DND-41 (cell line): ENCODE results near the gene DPEP1.
"Not testable (repeated sequence)": the region's sequence is repeated elsewhere in the genome, so short reads cannot be mapped to it uniquely, and the experiment has no call there.

ENCODE experiments used
- ATAC-seq: fragments of 200-7000 bp; cut with Tn5 transposase; 3 replicates; pipeline ENCODE4 v1.9.1; 2021; ENCODE audit warnings: low read depth; ENCODE audit not compliant: insufficient read depth
- DNase-seq: peaks from one replicate; pipeline ENCODE4 v3.0.0-alpha.2; 2020
- H2AFZ ChIP-seq: 2 replicates; pipeline ENCODE4 v1.6.0; 2012; ENCODE audit warnings: low read depth, low read length
- H3K27ac ChIP-seq: 2 replicates; pipeline ENCODE4 v1.5.1; 2012; ENCODE audit warnings: low read length, inconsistent platforms
- H3K27me3 ChIP-seq: fragments of 200-600 bp; sonication (generic); 2 replicates; pipeline ENCODE4 v1.6.0; 2012; ENCODE audit warnings: low read length, mild to moderate bottlenecking, inconsistent platforms; ENCODE audit not compliant: insufficient read depth, poor library complexity
- H3K36me3 ChIP-seq: 2 replicates; pipeline ENCODE4 v1.5.1; 2012; ENCODE audit warnings: low read length, inconsistent platforms; ENCODE audit not compliant: insufficient read depth
- H3K4me1 ChIP-seq: 2 replicates; pipeline ENCODE4 v1.5.1; 2012; ENCODE audit warnings: mild to moderate bottlenecking, low read length; ENCODE audit not compliant: insufficient read depth
- H3K4me2 ChIP-seq: 2 replicates; pipeline ENCODE4 v1.6.0; 2012; ENCODE audit warnings: mild to moderate bottlenecking, moderate library complexity, low read length, inconsistent platforms; ENCODE audit not compliant: insufficient read depth
- H3K4me3 ChIP-seq, 2 experiments: fragments of 200-600 bp in 1 of 2; shearing (Covaris generic) in 1 of 2; 2 replicates each; pipeline ENCODE4 v1.5.1; 2012 to 2016; ENCODE audit warnings: inconsistent platforms in 2 of 2, low read length in 2 of 2, mild to moderate bottlenecking in 2 of 2, low read depth in 1 of 2, moderate library complexity in 1 of 2
- H3K79me2 ChIP-seq: 2 replicates; pipeline ENCODE4 v1.6.0; 2012; ENCODE audit warnings: low read length, inconsistent platforms; ENCODE audit not compliant: insufficient read depth
- H3K9ac ChIP-seq: 2 replicates; pipeline ENCODE4 v1.6.0; 2012; ENCODE audit warnings: low read depth, mild to moderate bottlenecking, inconsistent platforms, low read length, moderate library complexity
- H3K9me3 ChIP-seq: 2 replicates; pipeline ENCODE4 v1.5.1; 2012; ENCODE audit warnings: low read length, moderate library complexity, mild to moderate bottlenecking, inconsistent platforms; ENCODE audit not compliant: insufficient read depth, severe bottlenecking
- H4K20me1 ChIP-seq: 2 replicates; pipeline ENCODE4 v1.6.0; 2012; ENCODE audit warnings: low read length; ENCODE audit not compliant: insufficient read depth
- EZH2 ChIP-seq: IDR thresholded peaks from 3 replicates; pipeline ENCODE4 v1.6.1; 2012; ENCODE audit warnings: borderline replicate concordance, low read depth, mild to moderate bottlenecking, moderate library complexity, low read length, inconsistent platforms; ENCODE audit not compliant: severe bottlenecking
- TF ChIP-seq, protein P1 (sequence below): IDR thresholded peaks from 2 replicates; pipeline ENCODE4 v1.5.1; 2012; ENCODE audit warnings: borderline replicate concordance, low read length, moderate library complexity, mild to moderate bottlenecking; ENCODE audit not compliant: poor library complexity, severe bottlenecking; ENCODE audit errors: extremely low read depth

The DPEP1 gene

DNA sequence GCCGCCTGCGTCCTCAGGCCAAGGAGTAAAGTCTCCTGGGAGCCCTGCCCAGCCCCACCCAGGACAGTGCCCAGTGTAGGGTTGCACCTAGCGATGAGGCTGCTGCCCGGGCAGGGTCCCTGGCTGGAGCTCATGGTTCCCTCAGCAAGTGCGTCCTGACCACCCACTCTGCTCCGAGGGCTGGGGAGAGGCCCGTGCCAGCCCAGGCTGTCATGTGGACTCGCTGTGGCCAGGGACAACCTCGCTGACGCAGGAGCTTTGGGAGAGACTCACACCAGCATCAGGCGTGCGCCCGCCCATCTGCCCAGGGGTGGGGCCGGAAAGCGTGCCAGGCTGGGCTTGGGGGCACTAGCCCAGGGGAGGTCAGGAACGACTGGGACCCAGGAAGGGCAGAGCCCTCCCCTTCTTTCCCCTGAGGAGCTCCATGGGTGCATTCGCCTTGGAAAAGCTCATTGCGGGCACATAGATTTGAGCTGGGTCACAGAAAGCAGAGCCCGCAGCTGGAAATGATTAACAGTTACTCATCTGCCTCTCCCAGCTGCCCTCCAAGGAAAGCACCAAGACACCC, 19.7 kb downstream of the DPEP1 start:
- no peak overlapping the region for H3K9ac ChIP-seq
- H3K79me2 ChIP-seq: no peaks in the 10 kb centered on the region
- H3K27ac ChIP-seq: no peak overlapping the region
- no peak overlapping the region for H3K4me2 ChIP-seq
- H3K9me3 ChIP-seq: no peaks in the 10 kb centered on the region
- no peak overlapping the region for H2AFZ ChIP-seq
- no peaks in the 10 kb centered on the region for H3K36me3 ChIP-seq
- H3K27me3 ChIP-seq: no peaks in the 10 kb centered on the region
- no peaks in the 10 kb centered on the region for H3K4me1 ChIP-seq
- no peak for DNase-seq
- no peaks in the 10 kb centered on the region for H4K20me1 ChIP-seq
- no peak for TF ChIP-seq EZH2
- TF ChIP-seq, protein P1, sequence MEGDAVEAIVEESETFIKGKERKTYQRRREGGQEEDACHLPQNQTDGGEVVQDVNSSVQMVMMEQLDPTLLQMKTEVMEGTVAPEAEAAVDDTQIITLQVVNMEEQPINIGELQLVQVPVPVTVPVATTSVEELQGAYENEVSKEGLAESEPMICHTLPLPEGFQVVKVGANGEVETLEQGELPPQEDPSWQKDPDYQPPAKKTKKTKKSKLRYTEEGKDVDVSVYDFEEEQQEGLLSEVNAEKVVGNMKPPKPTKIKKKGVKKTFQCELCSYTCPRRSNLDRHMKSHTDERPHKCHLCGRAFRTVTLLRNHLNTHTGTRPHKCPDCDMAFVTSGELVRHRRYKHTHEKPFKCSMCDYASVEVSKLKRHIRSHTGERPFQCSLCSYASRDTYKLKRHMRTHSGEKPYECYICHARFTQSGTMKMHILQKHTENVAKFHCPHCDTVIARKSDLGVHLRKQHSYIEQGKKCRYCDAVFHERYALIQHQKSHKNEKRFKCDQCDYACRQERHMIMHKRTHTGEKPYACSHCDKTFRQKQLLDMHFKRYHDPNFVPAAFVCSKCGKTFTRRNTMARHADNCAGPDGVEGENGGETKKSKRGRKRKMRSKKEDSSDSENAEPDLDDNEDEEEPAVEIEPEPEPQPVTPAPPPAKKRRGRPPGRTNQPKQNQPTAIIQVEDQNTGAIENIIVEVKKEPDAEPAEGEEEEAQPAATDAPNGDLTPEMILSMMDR: no peak
- no peak for ATAC-seq
- H3K4me3 ChIP-seq: no peak overlapping the region

DNA sequence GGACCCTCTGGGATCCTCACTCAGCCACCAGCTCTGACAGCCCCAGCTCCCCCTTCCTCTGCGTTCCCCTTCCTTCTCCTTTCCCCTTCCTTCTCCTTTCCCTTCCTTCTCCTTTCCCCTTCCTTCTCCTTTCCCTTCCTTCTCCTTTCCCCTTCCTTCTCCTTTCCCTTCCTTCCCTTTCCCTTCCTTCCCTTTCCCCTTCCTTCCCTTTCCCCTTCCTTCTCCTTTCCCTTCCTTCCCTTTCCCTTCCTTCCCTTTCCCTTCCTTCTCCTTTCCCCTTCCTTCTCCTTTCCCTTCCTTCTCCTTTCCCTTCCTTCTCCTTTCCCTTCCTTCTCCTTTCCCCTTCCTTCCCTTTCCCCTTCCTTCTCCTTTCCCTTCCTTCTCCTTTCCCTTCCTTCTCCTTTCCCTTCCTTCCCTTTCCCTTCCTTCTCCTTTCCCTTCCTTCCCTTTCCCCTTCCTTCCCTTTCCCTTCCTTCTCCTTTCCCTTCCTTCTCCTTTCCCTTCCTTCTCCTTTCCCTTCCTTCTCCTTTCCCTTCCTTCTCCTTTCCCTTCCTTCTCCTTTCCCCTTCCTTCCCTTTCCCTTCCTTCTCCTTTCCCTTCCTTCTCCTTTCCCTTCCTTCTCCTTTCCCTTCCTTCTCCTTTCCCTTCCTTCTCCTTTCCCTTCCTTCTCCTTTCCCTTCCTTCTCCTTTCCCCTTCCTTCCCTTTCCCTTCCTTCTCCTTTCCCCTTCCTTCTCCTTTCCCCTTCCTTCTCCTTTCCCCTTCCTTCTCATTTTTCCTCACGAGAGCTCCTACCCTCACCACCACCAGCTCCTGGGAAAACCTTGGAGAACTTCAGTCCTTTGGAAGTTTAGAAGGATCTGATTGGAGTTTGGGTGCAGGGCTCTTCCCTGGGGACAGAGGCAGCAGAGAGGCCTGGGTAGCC, 21.3 kb downstream of the DPEP1 start:
- H2AFZ ChIP-seq, H3K4me3 ChIP-seq, H3K4me2 ChIP-seq, ATAC-seq, H3K9ac ChIP-seq, H3K9me3 ChIP-seq, H3K27me3 ChIP-seq, H3K36me3 ChIP-seq, DNase-seq, H3K27ac ChIP-seq, H3K79me2 ChIP-seq, H3K4me1 ChIP-seq, H4K20me1 ChIP-seq: not testable (repeated sequence)

GRCh38 chr16:89636663-89637062, 23.2 kb downstream of the DPEP1 start:
- ATAC-seq (no peak), DNase-seq (no peak)
- Histone ChIP-seq H3K9ac (no peak overlapping the region), H2AFZ (no peak overlapping the region), H3K4me1 (peaks cover 15% of the 10 kb centered on the region), H3K27ac (no peak overlapping the region), H3K4me3 (no peak overlapping the region), H3K27me3 (no peaks in the 10 kb centered on the region), H3K4me2 (no peak overlapping the region), H3K9me3 (no peaks in the 10 kb centered on the region), H3K36me3 (no peaks in the 10 kb centered on the region), H4K20me1 (no peaks in the 10 kb centered on the region), H3K79me2 (no peaks in the 10 kb centered on the region)
- TF ChIP-seq, protein P1: no peak
- TF ChIP-seq EZH2: no peak

- Histone ChIP-seq H3K4me3 (no peak overlapping the region), H3K79me2 (no peaks in the 10 kb centered on the region), H3K36me3 (no peaks in the 10 kb centered on the region), H3K27ac (no peak overlapping the region), H3K4me1 (peaks cover 17% of the 10 kb centered on the region), H2AFZ (no peak overlapping the region), H3K4me2 (no peak overlapping the region), H3K27me3 (no peaks in the 10 kb centered on the region), H3K9me3 (no peaks in the 10 kb centered on the region), H4K20me1 (no peaks in the 10 kb centered on the region), H3K9ac (no peak overlapping the region)
- ATAC-seq: no peak
- no peak for DNase-seq
- no peak for TF ChIP-seq EZH2
- TF ChIP-seq, protein P1: no peak
Measured at GRCh38 chr16:89637379-89637778, 23.9 kb downstream of the DPEP1 start.
